HG02642 (cell line): Measurements from ENCODE around the gene GEMIN2.
"Not testable (repeated sequence)": the region's sequence is repeated elsewhere in the genome, so short reads cannot be mapped to it uniquely, and the experiment has no call there.

ENCODE experiments used
- ATAC-seq: cut with Tn5 transposase; IDR thresholded peaks from one replicate; pipeline ENCODE4 v1.9.1; 2021; ENCODE audit warnings: mild to moderate bottlenecking; ENCODE audit not compliant: unreplicated experiment, poor library complexity

The GEMIN2 gene

DNA sequence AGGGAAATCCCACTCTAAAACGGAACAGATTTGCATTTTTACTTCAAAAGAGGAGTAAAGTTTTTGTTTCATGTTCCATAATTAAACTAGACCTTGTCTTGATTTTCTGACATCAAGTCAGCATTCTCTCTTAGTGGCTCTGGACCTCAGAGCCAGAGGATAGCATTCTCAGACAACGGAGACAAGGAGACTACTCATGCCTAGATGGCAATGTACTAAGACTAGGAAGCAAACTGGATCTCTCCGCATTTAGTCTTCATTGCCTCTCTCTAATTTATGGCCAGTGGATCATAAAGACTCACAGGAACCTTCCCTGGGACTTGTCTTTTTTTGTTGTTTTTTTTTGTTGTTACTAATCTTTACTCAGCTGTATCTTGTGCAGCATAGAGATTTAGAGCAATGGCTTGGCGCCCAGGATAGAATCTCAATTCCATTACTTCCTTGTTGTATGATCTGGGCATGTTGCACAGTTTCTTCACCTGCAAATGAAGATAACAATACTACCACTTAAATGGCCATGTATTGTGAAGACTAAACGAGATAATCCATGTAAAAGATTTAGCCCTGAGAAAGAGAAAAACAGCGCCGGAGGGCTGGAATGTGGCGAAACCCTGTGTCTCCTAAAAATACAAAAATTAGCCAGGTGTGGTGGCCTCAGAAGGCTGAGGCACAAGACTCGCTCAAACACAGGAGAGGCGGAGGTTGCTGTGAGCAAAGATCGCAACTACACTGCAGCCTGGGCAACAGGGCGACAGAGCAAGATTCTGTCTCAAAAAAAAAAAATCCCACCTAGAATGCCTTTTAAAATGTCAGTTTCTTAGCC lies 4.0 kb upstream of the GEMIN2 start:
- ATAC-seq = no peak

DNA sequence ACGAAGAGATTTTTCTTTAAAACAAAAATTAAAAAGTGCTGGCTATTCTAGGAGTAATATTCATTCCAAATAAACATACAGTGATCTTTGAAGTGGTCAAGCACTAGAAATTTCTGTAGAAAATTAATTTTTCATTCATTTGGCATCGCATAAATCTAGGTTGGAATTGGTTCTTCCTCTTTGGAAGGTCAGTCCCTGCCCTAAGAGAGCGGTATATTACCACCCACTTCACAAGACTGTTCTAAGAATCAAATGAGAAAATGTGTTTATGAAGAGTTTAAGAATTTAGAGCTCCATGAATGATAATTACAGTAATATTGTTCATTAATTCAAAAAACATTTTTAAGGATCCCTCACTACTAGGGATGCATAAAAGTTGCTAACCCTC lies 444 bp upstream of the GEMIN2 start:
- no peak for ATAC-seq

DNA sequence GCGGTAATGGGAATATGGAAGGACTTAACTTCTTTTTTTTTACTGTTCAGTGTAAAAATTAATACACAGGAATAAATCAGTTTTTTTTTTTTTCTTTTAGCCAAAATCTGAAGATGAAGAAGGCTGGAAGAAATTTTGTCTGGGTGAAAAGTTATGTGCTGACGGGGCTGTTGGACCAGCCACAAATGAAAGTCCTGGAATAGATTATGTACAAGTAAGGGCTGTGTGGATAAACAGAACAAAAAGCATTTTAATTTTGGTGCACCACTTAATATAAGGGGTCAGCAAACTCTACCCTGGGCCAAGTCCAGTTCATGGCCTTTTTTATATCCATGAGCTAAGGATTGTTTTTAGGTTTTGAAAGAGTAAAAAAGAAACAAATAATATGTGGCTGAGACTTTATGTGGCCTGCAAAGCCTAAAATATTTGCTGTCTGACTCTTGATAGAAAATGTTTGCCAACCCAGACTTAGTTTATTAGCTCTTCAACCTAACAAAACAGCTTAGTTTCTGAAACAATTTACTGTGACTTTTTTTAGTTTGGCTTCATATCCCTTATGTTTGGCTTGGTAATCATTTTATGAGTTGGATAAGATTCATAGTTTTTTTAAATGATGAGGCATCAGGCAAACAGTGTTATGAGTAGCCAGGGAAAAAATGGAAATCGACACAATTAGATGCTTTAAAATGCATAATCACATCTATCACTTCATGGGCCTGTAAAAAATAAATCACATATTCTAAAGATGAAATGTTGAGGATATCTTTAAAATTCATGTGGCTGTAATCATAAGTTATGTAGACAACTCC lies 8.4 kb downstream of the GEMIN2 start:
- no peak for ATAC-seq

DNA sequence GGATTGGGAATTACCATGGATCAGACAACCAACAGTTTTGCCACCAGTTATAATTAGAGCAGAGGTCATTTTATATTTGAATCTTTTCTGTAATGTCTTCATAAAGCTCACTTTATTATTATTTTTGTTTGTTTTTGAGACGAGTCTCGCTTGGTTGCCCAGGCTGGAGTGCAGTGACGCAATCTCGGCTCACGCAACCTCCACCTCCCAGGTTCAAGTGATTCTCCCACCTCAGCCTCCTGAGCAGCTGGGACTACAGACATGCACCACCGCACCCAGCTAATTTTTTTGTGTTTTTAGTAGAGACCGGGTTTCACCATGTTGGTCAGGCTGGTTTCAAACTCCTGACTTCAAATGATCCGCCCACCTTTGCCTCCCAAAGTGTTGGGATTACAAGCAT lies 23.7 kb downstream of the GEMIN2 start:
- ATAC-seq = not testable (repeated sequence)

DNA sequence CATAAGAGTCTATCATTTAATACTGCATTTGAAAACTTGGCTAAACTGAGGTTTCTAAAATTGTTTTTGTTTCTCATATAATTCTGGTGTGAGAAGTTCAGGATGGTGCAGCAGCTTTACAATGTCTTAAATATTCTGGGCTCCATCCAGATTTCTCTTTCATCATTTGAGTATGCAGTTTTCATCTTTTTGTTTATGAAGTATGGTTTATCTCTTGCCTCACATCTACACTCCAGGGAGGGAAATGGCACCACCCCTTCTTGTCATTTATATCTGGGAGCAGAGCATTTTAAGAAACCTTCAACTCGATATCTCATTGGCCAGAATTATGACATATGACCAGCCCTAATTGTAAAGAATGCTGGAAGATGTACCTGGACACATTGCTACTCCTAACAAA lies 24.3 kb downstream of the GEMIN2 start:
- ATAC-seq = no peak

DNA sequence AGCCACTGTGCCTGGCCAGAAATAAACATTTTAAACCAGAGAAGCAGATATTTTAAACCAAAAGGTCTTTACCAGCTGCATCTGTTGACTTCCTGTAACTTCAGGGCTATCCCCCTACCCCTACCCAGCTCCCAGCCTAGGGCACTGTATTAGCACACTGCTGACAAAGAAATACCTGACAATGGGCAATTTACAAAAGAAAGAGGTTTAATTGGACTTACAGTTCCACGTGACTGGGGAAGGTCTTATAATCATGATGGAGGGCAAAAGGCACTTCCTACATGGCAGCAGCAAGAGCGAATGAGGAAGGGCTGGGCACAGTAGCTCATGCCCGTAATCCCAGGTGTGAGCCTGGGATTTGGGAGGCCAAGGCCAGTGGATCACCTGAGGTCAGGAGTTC lies 26.0 kb downstream of the GEMIN2 start:
- ATAC-seq = no peak

DNA sequence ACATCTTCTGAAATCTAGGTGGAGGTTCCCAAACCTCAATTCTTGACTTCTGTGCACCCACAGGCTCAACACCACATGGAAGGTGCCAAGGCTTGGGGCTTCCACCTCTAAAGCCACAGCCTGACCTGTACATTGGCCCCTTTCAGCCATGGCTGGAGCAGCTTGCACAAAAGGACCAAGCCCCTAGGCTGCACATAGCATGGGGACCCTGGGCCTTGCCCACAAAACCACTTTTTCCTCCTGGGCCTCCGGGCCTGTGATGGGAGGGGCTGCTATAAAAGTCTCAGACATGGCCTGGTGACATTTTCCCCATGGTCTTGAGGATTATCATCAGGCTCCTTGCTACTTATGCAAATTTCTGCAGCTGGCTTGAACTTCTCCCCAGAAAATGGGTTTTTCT lies 27.5 kb downstream of the GEMIN2 start:
- not testable (repeated sequence) for ATAC-seq

DNA sequence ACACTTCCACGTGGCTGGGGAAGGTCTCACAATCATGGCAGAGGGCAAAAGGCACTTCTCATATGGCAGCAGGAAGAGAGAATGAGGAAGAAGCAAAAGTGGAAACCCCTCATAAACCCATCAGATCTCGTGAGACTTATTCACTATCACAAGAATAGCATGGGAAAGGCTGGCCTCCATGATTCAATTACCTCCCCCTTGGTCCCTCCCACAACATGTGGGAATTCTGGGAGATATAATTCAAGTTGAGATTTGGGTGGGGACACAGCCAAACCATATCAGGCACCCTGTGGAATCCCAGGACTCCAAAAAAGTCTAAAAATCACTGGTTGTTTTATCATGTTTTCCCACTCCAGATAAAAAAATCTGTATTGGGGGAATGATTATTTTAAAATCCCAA lies 29.1 kb downstream of the GEMIN2 start:
- not testable (repeated sequence) for ATAC-seq

DNA sequence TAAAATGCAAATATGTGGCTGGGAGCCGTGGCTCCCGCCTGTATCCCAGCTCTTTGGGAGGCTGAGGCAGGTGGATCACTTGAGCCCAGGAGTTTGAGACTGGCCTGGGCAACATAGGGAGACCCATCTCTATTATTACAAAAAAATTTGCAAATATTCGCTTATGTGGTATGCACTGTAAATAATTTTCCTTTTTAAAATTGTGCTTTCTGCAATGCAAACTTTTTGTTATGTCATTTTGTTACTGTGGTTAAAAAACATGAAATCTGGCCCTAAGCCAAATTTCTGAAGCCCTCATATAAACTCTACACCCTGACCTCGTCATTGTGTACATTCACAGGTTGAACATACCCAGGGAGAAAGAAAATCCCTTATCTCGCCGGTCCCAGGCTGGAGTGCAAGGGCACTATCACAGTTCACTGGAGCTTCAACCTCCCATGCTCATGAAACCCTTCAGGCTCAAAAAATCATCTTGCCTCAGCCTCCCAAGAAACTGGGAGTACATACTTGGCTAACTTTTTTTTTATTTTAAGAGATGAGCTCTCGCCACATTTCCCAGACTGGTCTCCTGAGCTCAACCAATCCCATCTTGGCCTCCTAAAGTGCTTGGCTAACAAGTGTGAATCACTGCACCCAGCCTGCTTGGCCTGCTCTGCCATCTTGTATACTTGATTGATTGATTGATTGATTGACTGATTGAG lies 31.3 kb downstream of the GEMIN2 start:
- no peak for ATAC-seq

DNA sequence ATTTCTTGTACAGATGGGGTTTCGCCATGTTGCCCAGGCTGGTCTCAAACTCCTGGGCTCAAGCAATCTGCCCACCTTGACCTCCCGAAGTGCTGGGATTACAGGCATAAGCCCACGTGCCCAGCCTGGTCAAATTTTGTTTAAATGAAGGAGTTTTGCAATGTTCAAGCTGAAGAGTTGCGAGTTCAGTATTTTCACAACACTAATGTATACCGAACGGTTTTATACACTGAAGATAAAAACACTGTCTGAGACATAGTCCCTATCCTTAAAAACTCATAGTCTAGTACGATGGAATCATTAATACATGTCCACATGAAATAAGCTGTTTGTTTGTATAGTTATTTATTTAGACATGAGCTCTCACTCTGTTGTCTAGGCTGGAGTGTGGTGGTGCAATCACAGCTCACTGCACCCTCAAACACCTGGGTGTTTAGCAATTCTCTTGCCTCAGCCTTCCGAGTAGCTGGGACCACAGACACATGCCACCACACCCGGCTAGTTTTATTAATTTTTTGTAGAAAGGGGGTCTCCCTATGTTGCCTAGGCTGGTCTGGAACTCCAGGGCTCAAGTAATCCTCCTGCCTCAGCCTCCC lies 40.6 kb downstream of the GEMIN2 start:
- ATAC-seq = no peak

DNA sequence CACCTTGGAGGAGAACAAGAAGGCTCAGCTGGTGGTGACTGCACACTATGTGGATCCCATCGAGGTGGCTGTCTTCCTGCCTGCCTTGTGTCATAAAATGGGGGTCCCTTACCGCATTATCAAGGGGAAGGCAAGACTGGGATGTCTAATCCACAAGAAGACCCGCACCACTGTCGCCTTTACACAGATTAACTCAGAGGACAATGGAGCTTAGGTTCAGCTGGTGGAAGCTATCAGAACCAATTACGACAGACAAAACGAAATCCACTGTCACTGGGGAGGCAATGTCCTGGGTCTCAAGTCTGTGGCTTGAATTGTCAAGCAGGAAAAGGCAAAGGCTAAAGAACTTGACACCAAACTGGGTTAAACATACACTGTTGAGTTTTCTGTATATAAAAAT lies 43.4 kb downstream of the GEMIN2 start:
- no peak for ATAC-seq

DNA sequence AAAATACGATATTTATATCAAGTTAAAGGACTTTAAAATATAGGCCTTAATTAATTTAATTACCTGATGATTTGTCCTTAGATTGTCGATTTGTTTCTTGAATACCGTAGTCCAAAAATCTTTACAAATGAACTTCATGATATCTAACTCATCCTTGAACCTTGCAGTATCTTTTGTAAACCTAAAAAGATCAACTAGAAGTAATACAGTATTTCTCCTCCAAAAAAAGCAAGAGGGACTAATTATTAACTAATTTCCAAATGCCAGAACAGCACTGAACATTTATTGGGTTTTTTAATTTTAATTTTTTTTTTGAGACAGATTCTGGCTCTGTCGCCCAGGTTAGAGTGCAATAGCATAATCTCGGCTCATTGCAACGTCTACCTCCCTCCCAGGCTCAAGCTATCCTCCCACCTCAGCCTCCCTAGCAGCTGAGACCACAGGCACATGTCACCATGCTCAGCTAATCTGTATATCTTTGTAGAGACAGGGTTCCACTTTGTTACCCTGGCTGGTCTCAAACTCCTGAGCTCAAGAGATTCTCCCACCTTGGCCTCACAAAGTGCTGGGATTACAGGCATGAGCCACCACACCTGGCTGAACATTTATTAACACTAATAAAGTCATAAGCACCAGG lies 44.2 kb downstream of the GEMIN2 start:
- ATAC-seq = no peak

DNA sequence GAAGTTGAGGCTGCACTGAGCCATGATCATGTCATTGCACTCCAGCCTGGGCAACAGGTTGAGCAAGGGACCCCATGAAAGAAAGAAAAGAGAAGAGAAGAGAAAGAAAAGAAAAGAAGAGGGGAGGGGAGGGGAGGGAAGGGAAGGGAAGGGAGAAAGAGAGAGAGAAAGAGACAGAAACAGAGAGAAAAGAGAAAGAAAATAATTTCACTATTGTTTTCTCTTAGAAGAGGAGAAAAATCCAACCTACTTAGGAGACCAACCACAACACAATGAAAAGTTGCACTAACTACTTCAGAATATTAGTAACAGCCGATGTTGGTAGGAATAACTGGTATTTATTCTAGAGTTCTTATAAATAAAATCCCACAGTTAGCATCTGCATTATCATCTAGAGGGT lies 46.4 kb downstream of the GEMIN2 start:
- no peak for ATAC-seq

DNA sequence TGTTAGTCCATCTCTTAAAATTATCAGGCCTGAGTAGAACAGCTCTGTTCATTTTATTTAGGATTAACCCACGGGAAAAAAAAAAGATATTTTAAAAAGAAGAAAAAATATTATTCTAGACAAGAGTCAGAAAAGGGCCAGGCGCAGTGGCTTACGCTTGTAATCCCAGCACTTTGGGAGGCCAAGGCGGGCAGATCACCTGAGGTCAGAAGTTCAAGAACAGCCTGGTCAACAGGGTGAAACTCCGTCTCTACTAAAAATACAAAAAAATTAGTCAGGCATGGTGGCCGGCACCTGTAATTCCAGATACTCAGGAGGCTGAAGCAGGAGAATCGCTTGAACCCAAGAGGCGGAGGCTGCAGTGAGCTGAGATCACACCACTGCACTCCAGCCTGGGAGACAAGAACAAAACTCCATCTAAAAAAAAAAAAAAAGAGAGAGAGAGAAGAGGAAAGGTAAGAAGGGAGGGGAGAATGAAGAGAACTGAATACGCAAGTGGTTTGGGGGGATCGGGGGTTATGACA lies 53.7 kb downstream of the GEMIN2 start:
- not testable (repeated sequence) for ATAC-seq

DNA sequence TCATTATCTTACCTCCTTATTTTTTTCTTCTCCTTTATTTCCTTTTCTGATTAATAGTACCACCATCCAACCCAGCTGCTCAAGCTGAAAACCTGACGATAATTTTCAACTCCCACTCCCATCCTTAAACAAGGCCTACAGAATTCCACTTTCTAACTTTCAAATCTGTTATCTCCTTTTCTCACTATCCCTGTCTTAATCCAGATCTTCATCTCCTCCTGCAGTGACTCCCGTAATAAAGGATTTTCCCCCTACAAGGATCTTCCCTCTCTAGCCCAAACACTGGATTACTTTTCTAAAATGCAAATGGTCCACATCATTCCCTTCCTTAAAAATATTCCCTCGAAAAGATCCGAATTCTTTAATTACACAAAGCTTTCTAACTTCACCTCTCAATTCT lies 54.5 kb downstream of the GEMIN2 start:
- ATAC-seq = no peak

DNA sequence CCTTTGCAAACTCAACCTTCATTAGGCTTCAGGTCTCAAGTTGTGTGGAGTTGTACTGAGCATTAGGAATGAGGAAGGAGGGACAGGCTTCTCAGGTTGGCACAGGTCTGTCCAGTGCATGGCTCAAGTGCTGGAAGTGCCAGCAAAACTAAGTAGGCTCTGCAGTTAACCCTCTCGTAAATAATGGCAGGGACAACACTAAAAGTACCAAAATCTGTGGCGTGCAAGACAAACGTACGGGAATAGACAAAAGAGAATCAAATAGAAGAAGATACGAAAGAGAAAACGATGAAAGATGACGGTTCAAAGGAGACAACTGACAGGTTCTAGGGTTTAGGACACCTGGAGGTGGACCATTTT lies 55.4 kb downstream of the GEMIN2 start:
- ATAC-seq = no peak

DNA sequence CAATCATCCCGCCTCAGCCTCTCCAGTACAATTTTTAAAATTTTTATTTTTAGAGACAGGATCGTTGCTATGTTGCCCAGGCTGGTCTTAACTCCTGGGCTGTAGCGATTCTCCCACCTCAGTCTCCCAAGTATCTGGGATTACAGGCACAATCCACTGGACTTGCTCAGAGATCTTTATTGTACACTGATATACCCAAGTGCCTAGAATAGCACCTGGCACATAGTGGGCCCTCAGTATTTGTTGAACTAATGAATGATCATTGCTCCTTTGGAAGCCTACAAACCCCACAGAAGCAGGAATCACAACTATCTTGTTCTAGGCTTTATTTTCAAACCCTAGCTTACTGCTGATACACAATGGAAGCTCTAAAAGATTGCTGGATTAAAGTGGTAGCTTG lies 59.1 kb downstream of the GEMIN2 start:
- no peak for ATAC-seq

DNA sequence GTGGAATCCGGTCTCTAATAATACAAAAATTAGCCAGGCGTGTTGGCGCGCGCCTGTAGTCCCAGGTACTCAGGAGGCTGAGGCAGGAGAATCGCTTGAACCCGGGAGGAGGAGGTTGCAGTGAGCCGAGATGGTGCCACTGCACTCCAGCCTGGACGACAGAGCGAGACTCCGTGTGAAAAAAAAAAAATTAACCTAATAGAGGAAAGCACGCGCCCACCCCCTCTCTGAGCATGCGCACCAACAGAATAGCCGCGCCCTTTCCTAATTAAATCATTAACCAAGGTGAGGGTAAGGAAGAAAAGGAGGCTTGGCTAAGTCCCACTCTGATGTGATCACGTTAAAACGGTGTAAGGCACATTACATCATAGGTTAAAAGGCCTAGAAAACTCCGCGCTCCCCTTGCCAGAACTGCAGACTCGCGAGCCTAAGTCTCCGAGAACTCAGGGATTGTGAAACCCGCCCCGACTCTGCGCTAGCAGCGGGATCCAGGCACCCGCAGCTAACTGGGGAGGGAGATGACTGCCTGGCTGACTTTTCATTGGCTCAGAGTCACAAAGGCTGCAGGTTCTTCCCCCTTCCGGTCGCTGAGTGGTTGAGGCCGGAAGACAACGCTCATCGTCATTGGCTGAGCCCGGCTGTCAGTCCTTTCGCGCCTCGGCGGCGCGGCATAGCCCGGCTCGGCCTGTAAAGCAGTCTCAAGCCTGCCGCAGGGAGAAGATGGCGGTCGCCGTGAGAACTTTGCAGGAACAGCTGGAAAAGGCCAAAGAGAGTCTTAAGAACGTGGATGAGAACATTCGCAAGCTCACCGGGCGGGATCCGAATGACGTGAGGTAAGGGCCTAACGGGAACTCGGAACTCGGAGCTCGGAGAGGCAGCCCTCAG lies 60.7 kb downstream of the GEMIN2 start, which contains the start of gene PNN:
TSS of gene PNN (plus strand) at position 695 of the 885 bp plus-strand sequence. CDS start at position 721, 26 bp downstream.
- peak; percentile 92 for ATAC-seq
